Adrenal gland (tissue), 5 donors: ENCODE data around the gene MTOR.

Experiments used
- POLR2A ChIP-seq, 2 donors: fragments of 450-650 bp; IDR thresholded peaks; one replicate each; pipeline ENCODE4 v1.6.1; 2017; ENCODE audit warnings: antibody characterized with exemption in 2 of 2, mild to moderate bottlenecking in 2 of 2, moderate library complexity in 1 of 2
- TF ChIP-seq, protein P1 (sequence below), 6 experiments: fragments of 450-650 bp in 4 of 6; fragments of 200-600 bp in 2 of 6; sonication (generic) in 1 of 6; IDR thresholded peaks; 1 replicate in 5 of 6; 2 replicates in 1 of 6; pipeline versions ENCODE4 v1.5.1 to v1.8.0; 2016 to 2021; ENCODE audit warnings: antibody characterized with exemption in 6 of 6, mild to moderate bottlenecking in 2 of 6, moderate library complexity in 1 of 6
- donor health status: DM: no; HTN: no; CAD: no.

DNA sequence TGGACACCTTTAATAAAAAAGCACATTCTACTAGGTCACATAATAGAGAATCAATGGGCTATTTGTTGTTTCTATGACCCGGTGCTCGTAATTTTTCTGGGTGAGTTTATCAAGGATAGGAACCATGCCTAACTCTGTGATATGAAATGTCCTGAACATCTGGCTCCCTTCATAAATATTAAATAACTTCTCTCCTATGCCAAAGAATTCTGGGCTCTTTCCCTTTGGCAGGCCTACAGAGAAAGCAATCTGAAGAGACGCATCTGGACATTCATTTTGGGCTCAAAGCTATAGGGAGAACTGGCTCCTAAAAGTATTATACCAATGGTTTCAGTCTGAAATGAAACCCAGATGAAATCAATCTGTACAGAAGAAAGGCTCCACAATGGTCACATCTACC lies 112.0 kb downstream of the MTOR start:
- TF ChIP-seq, protein P1, sequence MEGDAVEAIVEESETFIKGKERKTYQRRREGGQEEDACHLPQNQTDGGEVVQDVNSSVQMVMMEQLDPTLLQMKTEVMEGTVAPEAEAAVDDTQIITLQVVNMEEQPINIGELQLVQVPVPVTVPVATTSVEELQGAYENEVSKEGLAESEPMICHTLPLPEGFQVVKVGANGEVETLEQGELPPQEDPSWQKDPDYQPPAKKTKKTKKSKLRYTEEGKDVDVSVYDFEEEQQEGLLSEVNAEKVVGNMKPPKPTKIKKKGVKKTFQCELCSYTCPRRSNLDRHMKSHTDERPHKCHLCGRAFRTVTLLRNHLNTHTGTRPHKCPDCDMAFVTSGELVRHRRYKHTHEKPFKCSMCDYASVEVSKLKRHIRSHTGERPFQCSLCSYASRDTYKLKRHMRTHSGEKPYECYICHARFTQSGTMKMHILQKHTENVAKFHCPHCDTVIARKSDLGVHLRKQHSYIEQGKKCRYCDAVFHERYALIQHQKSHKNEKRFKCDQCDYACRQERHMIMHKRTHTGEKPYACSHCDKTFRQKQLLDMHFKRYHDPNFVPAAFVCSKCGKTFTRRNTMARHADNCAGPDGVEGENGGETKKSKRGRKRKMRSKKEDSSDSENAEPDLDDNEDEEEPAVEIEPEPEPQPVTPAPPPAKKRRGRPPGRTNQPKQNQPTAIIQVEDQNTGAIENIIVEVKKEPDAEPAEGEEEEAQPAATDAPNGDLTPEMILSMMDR (IDR thresholded peaks at IDR 0.05): no peak
- no peak for TF ChIP-seq POLR2A (IDR thresholded peaks at IDR 0.05)
